CD4-positive, alpha-beta T cell treated with Interleukin-15 for 1 hour (primary cell): ENCODE results near the gene UBAC2.

ENCODE experiments used
- DNase-seq: peaks from one replicate; pipeline ENCODE4 v3.0.0-alpha.2; 2020

UBAC2 gene

GRCh38 chr13:99272481-99272880 lies 71.8 kb downstream of the UBAC2 start:
- no peak for DNase-seq

GRCh38 chr13:99273128-99273527 lies 72.5 kb downstream of the UBAC2 start:
- no peak for DNase-seq

- peak; percentile 48 for DNase-seq
These were observed 74.4 kb downstream of the UBAC2 start for GRCh38 chr13:99275093-99275469.

GRCh38 chr13:99276706-99277105 lies 76.1 kb downstream of the UBAC2 start:
- no peak for DNase-seq

- DNase-seq, result peak; percentile 43
These were observed 77.0 kb downstream of the UBAC2 start for GRCh38 chr13:99277629-99278028.

- DNase-seq, result no peak
These were observed 77.5 kb downstream of the UBAC2 start for GRCh38 chr13:99278200-99278599.

GRCh38 chr13:99278843-99279242 lies 78.2 kb downstream of the UBAC2 start:
- DNase-seq, result no peak

GRCh38 chr13:99279637-99280036 lies 79.0 kb downstream of the UBAC2 start:
- DNase-seq, result no peak

- peak; percentile 39 for DNase-seq
These were observed 79.5 kb downstream of the UBAC2 start for GRCh38 chr13:99280166-99280565.

GRCh38 chr13:99281811-99282263 lies 81.2 kb downstream of the UBAC2 start:
- peak; percentile 89 for DNase-seq

- no peak for DNase-seq
These were observed 81.9 kb downstream of the UBAC2 start for GRCh38 chr13:99282264-99283231.

GRCh38 chr13:99285432-99286182 lies 85.0 kb downstream of the UBAC2 start:
- DNase-seq, result no peak

- no peak for DNase-seq
These were observed 86.9 kb downstream of the UBAC2 start for GRCh38 chr13:99287551-99287950.

- DNase-seq, result no peak
These were observed 87.4 kb downstream of the UBAC2 start for GRCh38 chr13:99288089-99288488.

- no peak for DNase-seq
These were observed 88.6 kb downstream of the UBAC2 start for GRCh38 chr13:99289271-99289670.

- peak; percentile 61 for DNase-seq
These were observed 89.2 kb downstream of the UBAC2 start for GRCh38 chr13:99289674-99290337.

- DNase-seq, result no peak
These were observed 90.2 kb downstream of the UBAC2 start for GRCh38 chr13:99290894-99291293.

GRCh38 chr13:99293178-99293577 lies 92.5 kb downstream of the UBAC2 start:
- no peak for DNase-seq

- DNase-seq, result no peak
These were observed 93.5 kb downstream of the UBAC2 start for GRCh38 chr13:99294198-99294597.

GRCh38 chr13:99294958-99295357 lies 94.3 kb downstream of the UBAC2 start:
- no peak for DNase-seq

GRCh38 chr13:99295488-99296252 lies 95.0 kb downstream of the UBAC2 start:
- DNase-seq, result no peak

GRCh38 chr13:99296398-99296797 lies 95.7 kb downstream of the UBAC2 start:
- DNase-seq, result no peak

GRCh38 chr13:99297331-99297730 lies 96.7 kb downstream of the UBAC2 start:
- no peak for DNase-seq
